Measurements from ENCODE around the gene CIRBP.

DNA sequence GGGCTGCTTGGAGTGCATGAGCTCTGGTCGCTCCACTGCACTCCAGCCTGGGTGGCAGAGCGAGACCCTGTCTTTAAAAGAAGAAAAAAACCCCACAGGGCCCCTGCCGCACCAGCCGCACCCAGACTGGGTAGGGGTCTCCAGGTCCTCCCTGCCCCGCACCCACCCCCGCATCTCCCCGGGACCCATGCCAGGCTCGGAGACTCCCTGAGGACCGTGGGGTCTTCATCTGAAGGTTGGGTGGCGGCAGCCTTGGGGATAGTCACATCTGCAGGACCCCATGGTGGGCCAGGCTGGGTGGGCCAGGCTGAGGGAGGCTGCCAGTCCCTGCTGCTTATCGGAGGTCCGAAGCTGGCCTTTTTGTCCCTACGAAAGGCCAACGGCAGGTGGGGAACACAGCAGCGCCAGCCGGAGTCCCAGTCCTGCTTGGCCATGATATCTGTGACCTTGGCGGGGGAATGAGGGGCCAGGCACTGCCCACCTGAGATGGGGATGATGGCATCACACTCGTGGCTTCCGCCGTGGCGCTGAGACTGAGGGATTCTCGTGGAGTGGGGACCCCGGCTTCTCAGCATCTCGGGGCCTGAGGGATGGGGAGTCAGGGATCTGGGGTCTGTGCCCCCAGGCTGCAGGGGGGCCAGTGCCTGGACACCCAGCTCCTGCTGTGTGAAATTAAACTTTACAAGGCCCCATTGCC is 27.6 kb downstream of the CIRBP start:
- TF ChIP-seq, protein P1, sequence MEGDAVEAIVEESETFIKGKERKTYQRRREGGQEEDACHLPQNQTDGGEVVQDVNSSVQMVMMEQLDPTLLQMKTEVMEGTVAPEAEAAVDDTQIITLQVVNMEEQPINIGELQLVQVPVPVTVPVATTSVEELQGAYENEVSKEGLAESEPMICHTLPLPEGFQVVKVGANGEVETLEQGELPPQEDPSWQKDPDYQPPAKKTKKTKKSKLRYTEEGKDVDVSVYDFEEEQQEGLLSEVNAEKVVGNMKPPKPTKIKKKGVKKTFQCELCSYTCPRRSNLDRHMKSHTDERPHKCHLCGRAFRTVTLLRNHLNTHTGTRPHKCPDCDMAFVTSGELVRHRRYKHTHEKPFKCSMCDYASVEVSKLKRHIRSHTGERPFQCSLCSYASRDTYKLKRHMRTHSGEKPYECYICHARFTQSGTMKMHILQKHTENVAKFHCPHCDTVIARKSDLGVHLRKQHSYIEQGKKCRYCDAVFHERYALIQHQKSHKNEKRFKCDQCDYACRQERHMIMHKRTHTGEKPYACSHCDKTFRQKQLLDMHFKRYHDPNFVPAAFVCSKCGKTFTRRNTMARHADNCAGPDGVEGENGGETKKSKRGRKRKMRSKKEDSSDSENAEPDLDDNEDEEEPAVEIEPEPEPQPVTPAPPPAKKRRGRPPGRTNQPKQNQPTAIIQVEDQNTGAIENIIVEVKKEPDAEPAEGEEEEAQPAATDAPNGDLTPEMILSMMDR (IDR thresholded peaks at IDR 0.05), result no peak
- TF ChIP-seq, protein P2, sequence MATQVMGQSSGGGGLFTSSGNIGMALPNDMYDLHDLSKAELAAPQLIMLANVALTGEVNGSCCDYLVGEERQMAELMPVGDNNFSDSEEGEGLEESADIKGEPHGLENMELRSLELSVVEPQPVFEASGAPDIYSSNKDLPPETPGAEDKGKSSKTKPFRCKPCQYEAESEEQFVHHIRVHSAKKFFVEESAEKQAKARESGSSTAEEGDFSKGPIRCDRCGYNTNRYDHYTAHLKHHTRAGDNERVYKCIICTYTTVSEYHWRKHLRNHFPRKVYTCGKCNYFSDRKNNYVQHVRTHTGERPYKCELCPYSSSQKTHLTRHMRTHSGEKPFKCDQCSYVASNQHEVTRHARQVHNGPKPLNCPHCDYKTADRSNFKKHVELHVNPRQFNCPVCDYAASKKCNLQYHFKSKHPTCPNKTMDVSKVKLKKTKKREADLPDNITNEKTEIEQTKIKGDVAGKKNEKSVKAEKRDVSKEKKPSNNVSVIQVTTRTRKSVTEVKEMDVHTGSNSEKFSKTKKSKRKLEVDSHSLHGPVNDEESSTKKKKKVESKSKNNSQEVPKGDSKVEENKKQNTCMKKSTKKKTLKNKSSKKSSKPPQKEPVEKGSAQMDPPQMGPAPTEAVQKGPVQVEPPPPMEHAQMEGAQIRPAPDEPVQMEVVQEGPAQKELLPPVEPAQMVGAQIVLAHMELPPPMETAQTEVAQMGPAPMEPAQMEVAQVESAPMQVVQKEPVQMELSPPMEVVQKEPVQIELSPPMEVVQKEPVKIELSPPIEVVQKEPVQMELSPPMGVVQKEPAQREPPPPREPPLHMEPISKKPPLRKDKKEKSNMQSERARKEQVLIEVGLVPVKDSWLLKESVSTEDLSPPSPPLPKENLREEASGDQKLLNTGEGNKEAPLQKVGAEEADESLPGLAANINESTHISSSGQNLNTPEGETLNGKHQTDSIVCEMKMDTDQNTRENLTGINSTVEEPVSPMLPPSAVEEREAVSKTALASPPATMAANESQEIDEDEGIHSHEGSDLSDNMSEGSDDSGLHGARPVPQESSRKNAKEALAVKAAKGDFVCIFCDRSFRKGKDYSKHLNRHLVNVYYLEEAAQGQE (IDR thresholded peaks at IDR 0.05; ENCODE audit: insufficient read depth in 1 of 2, low read depth in 2 of 2, low read length in 1 of 2), result no peak
- no peak for TF ChIP-seq TCF7L2 (IDR thresholded peaks at IDR 0.05; ENCODE audit: low read depth, low read length)
- TF ChIP-seq POLR2AphosphoS5 (IDR thresholded peaks at IDR 0.05; ENCODE audit: low read depth, low read length), result no peak

All from Panc1 (cell line).